Measurements from ENCODE around the gene RUSC2. TPM values are rescaled to one million over a fixed set of nuclear protein-coding genes. Genes with fewer than 3 reads are reported as not detected.

Gene RUSC2
- total and polyA plus RNA-seq, 2 donors (not counting 1 experiment from before 2014, with no cell fraction given) = 0.27 to 0.76 TPM

DNA sequence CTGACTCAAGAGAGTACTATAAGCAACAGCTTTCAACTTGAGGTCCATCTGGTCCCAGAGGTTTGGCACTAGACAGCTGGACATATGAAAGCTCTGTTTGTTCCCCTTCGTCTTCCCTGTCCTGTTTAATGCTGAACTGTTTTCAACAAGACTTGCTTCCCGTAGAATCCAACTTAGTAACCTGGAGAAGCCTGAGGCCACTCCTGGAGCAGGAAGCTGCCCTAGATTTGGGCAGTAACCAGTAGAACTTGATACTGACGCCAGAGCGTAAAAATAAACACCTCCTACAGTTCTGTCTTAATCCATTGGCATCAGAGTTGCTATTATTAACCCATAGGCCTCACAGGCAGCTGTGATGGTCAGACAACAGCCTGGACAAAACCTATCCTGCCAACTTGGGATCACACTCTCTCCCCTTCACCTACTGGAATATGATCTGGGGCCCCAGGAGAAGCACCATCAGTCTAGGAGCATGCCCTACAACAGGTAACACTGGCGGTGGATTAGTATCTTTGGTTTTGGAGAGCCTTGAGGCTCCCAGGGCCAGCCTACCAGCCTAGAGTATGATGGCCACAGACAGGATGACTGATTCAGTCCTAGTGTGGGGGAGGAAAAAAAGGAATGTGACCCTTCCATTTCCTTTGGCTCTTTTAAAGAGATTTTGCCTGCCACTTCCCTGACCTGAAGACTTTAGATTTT lies 29.2 kb downstream of the RUSC2 start:
- Histone ChIP-seq H3K27ac (ENCODE audit: low read length in 2 of 2) (no peak overlapping the region), H3K27me3 (replicated peaks in 1 of 4; ENCODE audit: control extremely low read depth in 1 of 4, control insufficient read depth in 3 of 4, insufficient read depth in 4 of 4, low read length in 3 of 4) (no peaks in the 10 kb centered on the region), H3K9me3 (ENCODE audit: control extremely low read depth in 1 of 3, control insufficient read depth in 2 of 3, insufficient read depth in 1 of 3, low read length in 2 of 3) (no peaks in the 10 kb centered on the region), H4K20me1 (ENCODE audit: control insufficient read depth, insufficient read depth, low read length, poor library complexity, severe bottlenecking) (no peaks in the 10 kb centered on the region), H3K36me3 (replicated peaks in 1 of 2; ENCODE audit: control extremely low read depth in 1 of 2, control insufficient read depth in 1 of 2, extremely low read depth in 1 of 2, insufficient read depth in 2 of 2, low read length in 1 of 2) (no peaks in the 10 kb centered on the region), H3K79me2 (ENCODE audit: control insufficient read depth, insufficient read depth, low read length) (no peaks in the 10 kb centered on the region), H2AFZ (ENCODE audit: insufficient read depth, low read depth, low read length, poor library complexity, severe bottlenecking) (no peak overlapping the region), H3K4me3 (ENCODE audit: control extremely low read depth in 1 of 5, extremely low read depth in 1 of 5, insufficient read depth in 1 of 5, low read depth in 2 of 5, low read length in 4 of 5) (no peak overlapping the region), H3K4me2 (replicated peaks; ENCODE audit: low read depth, low read length, poor library complexity, severe bottlenecking) (no peak overlapping the region), H3K4me1 (ENCODE audit: control insufficient read depth in 2 of 2, insufficient read depth in 2 of 2, low read length in 2 of 2) (no peaks in the 10 kb centered on the region), H3K9ac (ENCODE audit: low read length) (no peak overlapping the region)
- Mint-ChIP-seq H3K4me3 (no peak overlapping the region), H3K27ac (peak overlapping the region; percentile 33), H3K27me3 (peaks cover 4% of the 10 kb centered on the region), H3K4me1 (no peaks in the 10 kb centered on the region), H3K9me3 (ENCODE audit: insufficient read depth) (no peaks in the 10 kb centered on the region)
- TF ChIP-seq, protein P1, sequence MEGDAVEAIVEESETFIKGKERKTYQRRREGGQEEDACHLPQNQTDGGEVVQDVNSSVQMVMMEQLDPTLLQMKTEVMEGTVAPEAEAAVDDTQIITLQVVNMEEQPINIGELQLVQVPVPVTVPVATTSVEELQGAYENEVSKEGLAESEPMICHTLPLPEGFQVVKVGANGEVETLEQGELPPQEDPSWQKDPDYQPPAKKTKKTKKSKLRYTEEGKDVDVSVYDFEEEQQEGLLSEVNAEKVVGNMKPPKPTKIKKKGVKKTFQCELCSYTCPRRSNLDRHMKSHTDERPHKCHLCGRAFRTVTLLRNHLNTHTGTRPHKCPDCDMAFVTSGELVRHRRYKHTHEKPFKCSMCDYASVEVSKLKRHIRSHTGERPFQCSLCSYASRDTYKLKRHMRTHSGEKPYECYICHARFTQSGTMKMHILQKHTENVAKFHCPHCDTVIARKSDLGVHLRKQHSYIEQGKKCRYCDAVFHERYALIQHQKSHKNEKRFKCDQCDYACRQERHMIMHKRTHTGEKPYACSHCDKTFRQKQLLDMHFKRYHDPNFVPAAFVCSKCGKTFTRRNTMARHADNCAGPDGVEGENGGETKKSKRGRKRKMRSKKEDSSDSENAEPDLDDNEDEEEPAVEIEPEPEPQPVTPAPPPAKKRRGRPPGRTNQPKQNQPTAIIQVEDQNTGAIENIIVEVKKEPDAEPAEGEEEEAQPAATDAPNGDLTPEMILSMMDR (IDR thresholded peaks at IDR 0.05) = no peak
- TF ChIP-seq EZH2 (IDR thresholded peaks at IDR 0.05; ENCODE audit: borderline replicate concordance, insufficient read depth, low read depth, low read length, poor library complexity, severe bottlenecking) = no peak
- ATAC-seq (ENCODE audit: low read depth) (no peak), DNase-seq (no peak)
- intact Hi-C loops (cut with micrococcal nuclease) = no loop called here
- CTCF ChIA-PET = no interaction called here
- POLR2A ChIA-PET = no interaction called here
- WGBS (ENCODE audit: insufficient coverage) = 98% methylated on average over 4 of the region's 5 CpGs

DNA sequence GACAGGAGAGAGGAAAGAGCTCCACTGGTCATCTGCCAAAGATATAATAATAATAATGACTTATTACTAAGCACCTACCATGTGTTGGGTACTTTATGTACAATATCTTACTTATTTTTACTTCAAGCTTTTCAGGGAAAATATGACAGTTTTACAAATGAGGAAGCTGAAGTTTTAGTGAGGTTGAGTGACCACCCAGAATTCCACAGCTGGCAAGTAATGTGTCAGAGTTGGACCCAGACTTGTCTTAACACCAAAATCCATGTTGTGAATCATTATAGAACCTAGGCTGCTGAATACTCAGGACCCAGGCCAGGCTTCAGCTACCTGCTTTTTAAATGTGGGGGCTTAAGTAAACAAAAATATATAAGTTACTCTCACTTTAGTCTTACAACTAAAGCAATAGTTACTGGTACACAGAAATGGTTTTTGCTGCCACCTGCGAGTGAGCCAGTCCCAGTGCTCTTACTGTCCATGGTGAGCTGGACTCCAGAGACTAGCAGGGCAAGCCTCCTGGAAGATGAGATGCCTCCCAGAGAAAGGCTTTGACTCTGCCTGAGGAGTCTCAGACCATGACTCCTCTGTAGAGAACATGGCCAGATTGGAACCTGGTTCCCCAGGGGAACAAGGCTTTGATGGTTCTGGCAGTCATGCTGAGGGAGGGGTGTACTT lies 29.9 kb downstream of the RUSC2 start:
- no peaks in the 10 kb centered on the region for H4K20me1 ChIP-seq (ENCODE audit: control insufficient read depth, insufficient read depth, low read length, poor library complexity, severe bottlenecking)
- WGBS (ENCODE audit: insufficient coverage) = 88% methylated on average over 1 of the region's 1 CpG
- H3K4me1 Mint-ChIP-seq = no peaks in the 10 kb centered on the region
- no peak for TF ChIP-seq EZH2 (IDR thresholded peaks at IDR 0.05; ENCODE audit: borderline replicate concordance, insufficient read depth, low read depth, low read length, poor library complexity, severe bottlenecking)
- H3K79me2 ChIP-seq (ENCODE audit: control insufficient read depth, insufficient read depth, low read length) = no peaks in the 10 kb centered on the region
- no peak for ATAC-seq (ENCODE audit: low read depth)
- intact Hi-C loops (cut with micrococcal nuclease) = no loop called here
- H3K4me3 Mint-ChIP-seq = no peak overlapping the region
- no peak overlapping the region for H3K4me3 ChIP-seq (ENCODE audit: control extremely low read depth in 1 of 5, extremely low read depth in 1 of 5, insufficient read depth in 1 of 5, low read depth in 2 of 5, low read length in 4 of 5)
- no peaks in the 10 kb centered on the region for H3K9me3 Mint-ChIP-seq (ENCODE audit: insufficient read depth)
- H3K27ac Mint-ChIP-seq = no peak overlapping the region
- no peak overlapping the region for H3K4me2 ChIP-seq (replicated peaks; ENCODE audit: low read depth, low read length, poor library complexity, severe bottlenecking)
- no peak for DNase-seq
- H3K27me3 ChIP-seq (replicated peaks in 1 of 4; ENCODE audit: control extremely low read depth in 1 of 4, control insufficient read depth in 3 of 4, insufficient read depth in 4 of 4, low read length in 3 of 4) = no peaks in the 10 kb centered on the region
- no peaks in the 10 kb centered on the region for H3K4me1 ChIP-seq (ENCODE audit: control insufficient read depth in 2 of 2, insufficient read depth in 2 of 2, low read length in 2 of 2)
- H3K27ac ChIP-seq (ENCODE audit: low read length in 2 of 2) = no peak overlapping the region
- CTCF ChIA-PET = no interaction called here
- no peaks in the 10 kb centered on the region for H3K9me3 ChIP-seq (ENCODE audit: control extremely low read depth in 1 of 3, control insufficient read depth in 2 of 3, insufficient read depth in 1 of 3, low read length in 2 of 3)
- no peak overlapping the region for H2AFZ ChIP-seq (ENCODE audit: insufficient read depth, low read depth, low read length, poor library complexity, severe bottlenecking)
- POLR2A ChIA-PET = no interaction called here
- no peak overlapping the region for H3K9ac ChIP-seq (ENCODE audit: low read length)
- no peaks in the 10 kb centered on the region for H3K36me3 ChIP-seq (replicated peaks in 1 of 2; ENCODE audit: control extremely low read depth in 1 of 2, control insufficient read depth in 1 of 2, extremely low read depth in 1 of 2, insufficient read depth in 2 of 2, low read length in 1 of 2)
- no peaks in the 10 kb centered on the region for H3K27me3 Mint-ChIP-seq

All from B cell (primary cell).